SK-N-SH (cell line): ENCODE data around the gene EDEM3.

Experiments
- EP300 ChIP-seq, 2 experiments: IDR thresholded peaks; 2 replicates each; pipeline versions ENCODE4 v1.4.0 to v1.6.1; 2012; ENCODE audit warnings: borderline replicate concordance in 1 of 2, low read depth in 1 of 2, low read length in 1 of 2
- FOXM1 ChIP-seq: IDR thresholded peaks from 2 replicates; pipeline ENCODE4 v1.4.0; 2012; ENCODE audit warnings: low read depth, mild to moderate bottlenecking
- GABPA ChIP-seq: IDR thresholded peaks from 2 replicates; pipeline ENCODE4 v1.4.0; 2012; ENCODE audit warnings: low read depth, mild to moderate bottlenecking
- NFIC ChIP-seq: IDR thresholded peaks from 2 replicates; pipeline ENCODE4 v1.4.0; 2012; ENCODE audit warnings: borderline replicate concordance
- POLR2AphosphoS5 ChIP-seq: IDR thresholded peaks from 2 replicates; pipeline ENCODE4 v1.6.1; 2012; ENCODE audit warnings: low read depth, low read length
- YY1 ChIP-seq: IDR thresholded peaks from 2 replicates; pipeline ENCODE4 v1.4.0; 2012; ENCODE audit warnings: low read depth, mild to moderate bottlenecking
- TF ChIP-seq, protein P1 (sequence below): fragments of 200-600 bp; sonication (generic); IDR thresholded peaks from 2 replicates; pipeline ENCODE4 v1.6.1; 2017; ENCODE audit warnings: antibody characterized with exemption, mild to moderate bottlenecking, moderate library complexity

DNA sequence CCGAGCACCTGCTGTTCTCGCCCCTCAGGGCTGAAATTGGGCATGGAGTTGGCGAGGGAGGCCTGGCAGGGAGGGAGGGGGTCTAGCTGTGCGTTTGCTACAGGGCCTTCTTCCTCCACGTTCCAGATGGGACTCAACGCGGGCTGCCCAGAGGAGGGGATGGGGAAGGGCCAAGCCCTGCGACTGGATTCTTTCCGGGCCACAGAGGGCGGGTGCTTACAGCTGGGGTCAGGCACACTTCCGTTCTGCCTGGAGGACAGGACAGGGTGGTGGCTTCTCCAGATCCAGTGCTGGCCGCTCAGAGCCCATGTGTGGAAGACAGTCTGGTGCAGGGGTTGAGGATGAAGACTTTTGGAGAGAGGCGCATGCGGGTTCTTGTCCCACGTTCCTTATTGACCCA lies 90.0 kb downstream of the EDEM3 start:
- TF ChIP-seq YY1 (no peak), GABPA (no peak), FOXM1 (no peak), EP300 (IDR thresholded peaks at IDR 0.05; ENCODE audit: borderline replicate concordance in 1 of 2, low read depth in 1 of 2, low read length in 1 of 2) (no peak), NFIC (no peak), POLR2AphosphoS5 (no peak)
- TF ChIP-seq, protein P1, sequence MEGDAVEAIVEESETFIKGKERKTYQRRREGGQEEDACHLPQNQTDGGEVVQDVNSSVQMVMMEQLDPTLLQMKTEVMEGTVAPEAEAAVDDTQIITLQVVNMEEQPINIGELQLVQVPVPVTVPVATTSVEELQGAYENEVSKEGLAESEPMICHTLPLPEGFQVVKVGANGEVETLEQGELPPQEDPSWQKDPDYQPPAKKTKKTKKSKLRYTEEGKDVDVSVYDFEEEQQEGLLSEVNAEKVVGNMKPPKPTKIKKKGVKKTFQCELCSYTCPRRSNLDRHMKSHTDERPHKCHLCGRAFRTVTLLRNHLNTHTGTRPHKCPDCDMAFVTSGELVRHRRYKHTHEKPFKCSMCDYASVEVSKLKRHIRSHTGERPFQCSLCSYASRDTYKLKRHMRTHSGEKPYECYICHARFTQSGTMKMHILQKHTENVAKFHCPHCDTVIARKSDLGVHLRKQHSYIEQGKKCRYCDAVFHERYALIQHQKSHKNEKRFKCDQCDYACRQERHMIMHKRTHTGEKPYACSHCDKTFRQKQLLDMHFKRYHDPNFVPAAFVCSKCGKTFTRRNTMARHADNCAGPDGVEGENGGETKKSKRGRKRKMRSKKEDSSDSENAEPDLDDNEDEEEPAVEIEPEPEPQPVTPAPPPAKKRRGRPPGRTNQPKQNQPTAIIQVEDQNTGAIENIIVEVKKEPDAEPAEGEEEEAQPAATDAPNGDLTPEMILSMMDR, result no peak
